Skeletal muscle cell (primary cell): ENCODE results near the gene TINAGL1.

Experiments
- DNase-seq: peaks from one replicate; pipeline ENCODE4 v3.0.0-alpha.2; 2010; ENCODE audit warnings: low read depth
- H3K4me3 ChIP-seq: 2 replicates; pipeline ENCODE4 v1.5.1; 2011; ENCODE audit warnings: low read depth, mild to moderate bottlenecking, control low read depth, low read length, moderate library complexity

TINAGL1 gene

DNA sequence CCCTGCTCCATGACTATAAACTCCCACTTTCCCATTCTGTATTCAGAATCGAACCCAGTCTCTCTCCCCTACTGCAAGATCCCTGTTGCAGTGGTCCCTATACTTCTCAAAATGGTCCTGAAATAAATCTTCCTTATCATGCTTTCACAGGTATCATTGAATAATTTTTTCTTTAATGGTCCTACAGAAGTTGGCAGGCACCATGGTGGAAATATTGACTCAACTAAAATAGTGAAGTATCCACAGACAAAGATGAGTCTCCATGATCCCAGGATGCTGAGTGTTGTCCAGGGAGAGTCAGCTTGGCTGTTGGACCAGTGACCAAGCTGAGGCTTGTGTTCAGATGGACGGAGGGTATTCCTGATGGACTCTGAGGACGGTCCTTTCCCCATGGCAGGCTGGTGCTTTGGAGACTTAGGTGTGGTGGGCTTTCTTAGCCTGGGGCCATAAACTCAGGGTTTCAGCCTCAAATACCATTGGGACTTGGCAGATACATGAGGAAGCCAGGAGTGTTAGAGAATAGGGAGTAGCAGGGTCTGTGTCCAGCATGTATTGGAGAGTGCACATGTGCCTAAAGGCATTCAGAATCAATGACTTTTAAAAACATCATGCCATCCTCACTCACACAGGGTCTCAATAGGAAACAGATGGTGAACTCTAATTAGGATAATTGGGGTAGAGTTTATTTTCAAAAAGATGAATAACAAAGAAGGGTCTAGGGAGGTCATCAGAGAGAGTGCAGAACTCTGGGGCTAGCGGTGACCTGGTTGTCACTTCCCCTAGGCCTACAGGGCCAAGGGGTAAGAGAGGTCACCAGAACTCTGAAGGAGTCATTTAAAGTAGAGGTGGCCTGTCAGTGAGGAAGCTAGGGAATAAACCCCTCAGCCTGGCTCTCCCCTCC is 19.8 kb downstream of the TINAGL1 start:
- H3K4me3 ChIP-seq: no peak overlapping the region
- DNase-seq: no peak

DNA sequence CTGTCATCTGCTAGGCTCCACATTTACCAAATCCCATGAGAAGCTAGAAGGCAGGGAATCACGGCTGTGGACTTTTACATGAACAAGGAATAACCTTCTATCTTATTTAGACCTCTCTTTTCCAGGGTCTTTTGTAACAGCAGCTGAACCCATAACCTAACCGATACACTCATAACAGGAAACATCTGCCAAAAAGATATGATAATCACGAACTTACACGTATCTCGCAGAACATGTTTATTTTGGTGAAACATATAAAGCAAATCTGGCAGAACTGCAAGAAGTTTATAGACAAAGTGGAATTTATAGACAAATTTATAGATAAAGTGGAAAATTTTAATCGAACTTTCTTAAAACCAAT is 20.4 kb downstream of the TINAGL1 start:
- DNase-seq: no peak
- H3K4me3 ChIP-seq: no peak overlapping the region

DNA sequence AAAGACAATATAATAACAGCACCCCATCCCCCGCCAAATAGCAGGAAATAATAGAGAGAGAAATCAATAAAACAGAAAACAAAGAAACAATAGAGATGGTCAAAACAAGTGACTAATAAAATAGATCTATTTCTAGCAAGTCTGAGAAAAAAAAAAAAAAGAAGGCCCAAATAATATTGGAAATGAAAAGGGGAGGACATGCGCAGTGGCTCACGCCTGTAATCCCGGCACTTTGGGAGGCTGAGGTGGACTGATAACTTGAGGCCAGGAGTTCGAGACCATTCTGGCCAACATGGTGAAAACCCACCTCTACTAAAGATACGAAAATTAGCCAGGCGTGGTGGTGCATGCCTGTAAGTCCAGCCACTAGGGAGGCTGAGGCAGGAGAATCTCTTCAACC is 22.7 kb downstream of the TINAGL1 start:
- no peak for DNase-seq
- no peak overlapping the region for H3K4me3 ChIP-seq

DNA sequence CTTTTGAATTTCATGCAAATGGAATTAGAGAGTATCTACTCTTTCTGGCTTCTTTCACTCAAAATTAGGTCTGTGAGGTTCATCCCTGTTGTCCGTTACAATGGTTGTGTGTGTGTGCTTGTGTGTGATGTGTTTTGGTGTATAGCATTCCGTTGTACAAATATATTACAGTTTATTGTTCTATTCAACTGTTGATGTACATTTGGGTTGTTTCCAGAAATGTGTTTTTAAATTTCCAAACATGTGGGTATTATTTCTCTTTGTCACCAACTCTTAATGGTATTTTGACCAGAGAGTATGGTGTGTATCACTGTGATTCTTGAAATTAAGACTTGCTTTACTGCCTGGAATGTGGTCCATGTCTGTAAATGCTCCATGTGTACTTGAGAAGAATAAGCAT is 24.3 kb downstream of the TINAGL1 start:
- no peak for DNase-seq
- no peak overlapping the region for H3K4me3 ChIP-seq

DNA sequence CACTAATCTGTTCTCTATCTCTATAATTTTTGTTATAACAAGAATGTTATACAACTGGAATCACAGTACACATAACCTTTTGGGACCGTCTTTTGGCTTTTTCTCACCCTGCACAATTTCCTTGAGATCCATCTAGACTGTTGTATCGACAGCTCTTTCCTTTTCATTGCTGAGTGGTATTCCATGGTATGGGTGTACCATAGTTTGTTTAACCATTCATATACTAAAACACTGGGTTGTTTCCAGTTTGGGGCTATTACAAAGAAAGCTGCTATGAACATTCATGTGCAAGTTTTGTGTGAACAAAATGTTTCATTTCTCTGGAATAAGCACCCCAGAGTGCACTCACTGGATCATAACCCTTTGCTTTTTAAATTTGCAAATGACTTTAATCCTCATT is 25.8 kb downstream of the TINAGL1 start:
- no peak overlapping the region for H3K4me3 ChIP-seq
- DNase-seq: no peak

DNA sequence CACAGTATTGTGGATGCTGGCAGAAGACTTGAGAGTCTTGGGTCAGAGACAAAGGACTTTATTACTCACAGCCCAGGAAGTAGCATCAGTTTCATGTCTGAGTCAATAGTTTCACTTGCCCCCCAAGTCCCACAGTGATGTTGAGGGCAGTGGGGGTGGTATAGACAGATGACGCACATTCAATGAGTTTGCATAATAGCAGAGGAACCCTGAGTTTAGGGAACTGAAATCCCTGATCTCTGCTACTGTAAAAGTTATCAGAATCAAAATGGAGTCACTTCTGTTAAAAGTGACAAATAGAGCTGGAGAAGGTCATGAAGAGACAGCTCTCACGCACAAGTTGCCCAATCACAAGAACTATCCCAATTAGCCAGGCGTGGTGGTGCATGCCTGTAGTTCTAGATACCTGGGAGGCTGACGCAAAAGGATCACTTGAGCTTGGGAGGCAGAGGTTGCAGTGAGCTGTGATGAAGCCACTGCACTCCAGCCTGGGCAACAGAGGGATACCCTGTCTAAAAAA is 29.7 kb downstream of the TINAGL1 start:
- H3K4me3 ChIP-seq: no peak overlapping the region
- DNase-seq: peak; percentile 71

DNA sequence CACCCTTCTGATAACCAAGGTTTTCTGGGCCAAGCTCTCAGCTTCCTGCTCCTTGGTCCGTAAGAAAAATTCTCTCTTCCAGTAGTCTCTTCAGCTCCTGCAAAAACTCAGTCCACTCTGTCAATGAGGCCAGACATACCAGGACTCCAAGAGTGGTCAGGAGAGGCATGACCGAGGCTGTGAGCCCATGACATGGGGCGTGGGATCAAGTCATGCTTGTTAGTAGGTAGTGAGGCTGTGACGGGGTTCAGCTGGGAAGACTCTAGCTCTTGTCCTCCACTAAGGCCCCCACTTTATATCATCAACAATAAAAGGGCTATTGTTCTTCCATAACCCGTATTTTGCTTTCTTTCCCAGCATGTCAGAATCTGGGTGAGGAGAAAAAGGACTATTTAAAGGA is 31.0 kb downstream of the TINAGL1 start:
- H3K4me3 ChIP-seq: no peak overlapping the region
- no peak for DNase-seq

DNA sequence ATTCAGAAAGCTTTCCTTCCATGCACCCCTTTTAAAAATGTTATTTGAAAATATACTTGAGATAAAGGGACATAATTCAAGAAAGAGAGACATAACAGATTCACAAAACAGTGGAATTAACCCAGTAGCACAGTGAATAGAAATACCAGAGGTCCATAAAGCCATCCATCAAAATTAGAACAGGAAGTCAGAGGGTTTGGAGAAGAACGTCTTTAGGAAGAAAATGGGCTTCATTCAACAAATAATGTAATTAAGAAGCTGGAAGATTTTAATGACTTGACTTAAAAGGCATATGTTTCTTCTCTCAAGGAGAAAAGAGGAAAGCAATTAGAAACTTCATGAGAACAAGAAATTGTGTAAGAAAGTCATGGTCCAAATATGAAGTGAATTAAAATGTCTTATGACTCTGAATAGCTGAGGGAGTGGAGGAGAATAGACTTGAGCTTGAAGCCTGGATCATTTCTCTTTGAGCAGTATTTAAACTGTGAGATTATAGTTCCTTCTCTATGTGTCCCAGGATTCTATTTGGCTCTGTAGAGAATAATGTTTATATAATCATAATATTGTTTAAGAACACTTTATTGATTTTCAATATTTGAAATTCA is 33.3 kb downstream of the TINAGL1 start:
- no peak for DNase-seq
- H3K4me3 ChIP-seq: no peak overlapping the region

DNA sequence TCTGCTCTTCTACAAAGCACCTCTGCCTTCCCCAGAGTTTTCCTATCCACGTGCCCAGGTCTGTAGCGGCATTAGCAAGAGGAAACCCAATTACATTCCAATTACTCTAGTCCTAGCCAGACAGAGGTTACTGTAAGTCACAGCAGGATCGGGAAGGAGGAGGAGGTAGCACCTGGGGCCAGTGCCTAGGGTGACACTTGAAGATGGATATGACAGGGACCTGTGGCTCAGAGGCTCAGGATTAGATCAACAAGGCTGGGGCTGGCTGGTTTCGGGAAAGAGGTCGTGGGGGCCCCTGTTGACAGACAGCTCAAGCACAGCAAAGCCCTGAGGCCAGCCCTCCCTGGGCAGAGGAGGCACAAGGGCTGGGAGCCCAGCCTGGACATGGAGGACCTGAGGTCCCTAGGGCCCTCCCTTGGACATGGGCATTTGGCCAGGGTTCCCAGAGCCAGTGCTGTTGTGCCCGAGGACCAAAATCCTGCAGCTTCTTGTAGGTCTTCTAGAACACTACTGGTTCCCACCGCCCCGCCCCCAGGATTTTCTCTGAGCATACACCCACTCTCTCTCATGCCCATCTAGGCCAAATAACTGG is 38.2 kb downstream of the TINAGL1 start:
- DNase-seq: no peak
- H3K4me3 ChIP-seq: no peak overlapping the region

DNA sequence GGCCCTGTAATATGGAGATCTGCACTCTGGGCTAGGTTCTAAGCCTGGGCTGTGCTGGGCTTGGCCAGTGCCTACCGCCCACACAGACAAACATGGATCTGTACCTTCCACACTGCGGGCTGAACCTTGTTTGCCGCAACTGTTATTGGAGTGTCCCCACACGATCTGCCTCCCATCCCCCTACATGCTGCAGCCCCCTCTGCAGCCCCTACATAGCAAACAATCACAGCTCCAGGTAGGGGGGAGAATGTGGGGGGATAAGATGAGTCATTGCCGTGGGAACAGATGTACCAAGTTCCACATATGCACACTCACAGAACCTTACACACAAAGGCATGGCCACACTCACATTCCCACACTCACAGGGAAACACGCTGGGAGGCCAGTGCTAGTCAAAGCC is 39.1 kb downstream of the TINAGL1 start:
- DNase-seq: no peak
- H3K4me3 ChIP-seq: no peak overlapping the region

DNA sequence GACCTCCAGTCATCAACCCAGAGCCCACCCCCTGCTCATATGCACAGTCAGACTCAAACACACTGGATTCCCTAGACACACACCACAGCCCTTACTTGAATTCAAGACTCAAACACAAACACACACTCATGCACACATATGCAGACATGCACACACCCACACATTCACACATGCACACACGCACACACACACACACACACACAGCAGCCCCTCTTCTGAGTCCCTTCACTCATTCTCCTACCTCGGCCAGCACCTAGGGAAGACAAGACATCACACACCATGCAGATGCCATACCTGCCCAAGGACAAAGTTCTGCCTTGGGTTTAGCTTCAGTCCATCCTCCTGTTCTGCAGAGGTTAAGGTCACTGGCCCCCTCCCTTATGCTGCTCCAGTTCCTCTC is 39.6 kb downstream of the TINAGL1 start:
- DNase-seq: no peak
- no peak overlapping the region for H3K4me3 ChIP-seq

DNA sequence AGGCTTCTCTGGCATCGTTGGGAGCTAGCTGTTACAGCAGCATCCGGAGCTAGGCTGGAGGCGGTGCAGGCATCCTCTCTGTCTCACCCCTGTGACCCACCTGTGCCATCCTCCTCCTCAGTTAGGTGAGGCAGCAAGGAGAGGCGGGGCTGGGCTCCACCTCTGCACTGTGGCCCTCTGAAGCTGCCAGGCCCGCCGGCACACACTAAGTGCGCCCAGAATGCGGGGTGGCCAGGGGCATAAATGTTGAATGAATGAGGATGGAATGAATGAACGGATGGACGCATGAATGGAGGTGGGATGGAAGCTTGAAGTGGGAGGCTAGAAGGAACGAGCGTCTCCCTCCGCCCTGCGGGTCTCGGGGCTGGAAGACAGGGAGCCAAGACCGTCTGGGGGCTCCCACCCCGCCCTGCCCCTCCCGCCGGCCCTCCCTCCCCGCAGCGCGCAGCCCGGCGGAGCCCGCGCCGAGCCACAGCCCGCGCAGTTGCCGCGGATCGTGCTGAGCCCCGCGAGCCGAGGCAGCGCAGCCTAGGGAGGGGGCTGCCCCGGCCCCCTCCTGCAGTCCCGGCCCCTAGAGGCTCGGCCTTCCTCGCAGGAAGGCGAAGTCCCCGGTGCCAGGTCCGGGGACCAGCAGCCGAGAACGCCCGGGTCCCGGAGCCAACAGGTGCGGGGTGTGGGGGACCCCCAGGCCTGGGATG is 41.1 kb downstream of the TINAGL1 start, which contains the start of gene HCRTR1:
HCRTR1 (plus strand) TSS at position 472 of the 698 bp plus-strand sequence. CDS start 1,504 bp downstream, outside the sequence.
- peak within 1 kb of the TSS; percentile 51 for H3K4me3 ChIP-seq

DNA sequence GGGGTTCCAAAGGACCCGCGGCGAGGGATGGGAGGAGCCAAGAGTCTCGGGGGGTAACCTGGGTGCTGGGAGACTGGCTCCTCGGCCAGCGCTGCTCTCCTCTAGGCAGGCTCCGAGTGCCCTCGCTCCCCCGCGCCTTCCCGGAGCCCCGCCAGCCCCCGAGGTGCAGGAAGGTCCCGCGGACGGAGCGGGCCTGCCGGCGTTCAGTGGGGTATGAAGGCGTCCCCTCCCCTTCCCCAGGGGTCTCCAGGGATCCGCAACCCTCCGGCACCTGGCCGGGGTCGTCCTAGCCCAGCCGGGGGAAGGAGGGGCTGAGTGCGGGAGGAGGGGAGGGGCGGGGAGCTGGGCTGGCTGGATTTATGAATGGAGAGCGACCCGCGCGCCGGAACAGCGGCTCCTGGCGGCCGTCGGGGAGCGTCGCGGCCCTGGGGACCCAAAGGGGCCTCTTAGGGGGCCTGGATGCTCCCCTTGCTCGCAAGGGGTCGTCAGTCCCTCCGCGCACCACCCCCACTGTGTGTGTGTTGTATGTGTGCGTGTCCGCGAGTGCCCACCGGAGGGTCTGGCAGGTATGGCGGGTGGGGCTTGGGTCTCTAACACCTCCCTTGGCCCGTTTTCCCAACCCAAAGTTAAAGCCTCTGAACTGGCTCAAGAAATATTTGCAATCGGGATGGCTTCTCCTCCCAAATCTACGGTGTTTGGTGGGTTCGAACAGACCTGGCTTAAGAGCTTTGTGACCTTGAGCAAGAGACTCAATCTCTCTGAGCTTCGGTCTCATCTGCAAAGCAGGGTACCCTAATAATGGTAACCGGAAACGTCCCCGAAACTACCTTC is 41.8 kb downstream of the TINAGL1 start:
- H3K4me3 ChIP-seq: peak overlapping the region; percentile 51
- DNase-seq: no peak

More for the DNA sequence above, 41.1 kb downstream of the TINAGL1 start, which contains the start of gene HCRTR1:
- no peak for DNase-seq

DNA sequence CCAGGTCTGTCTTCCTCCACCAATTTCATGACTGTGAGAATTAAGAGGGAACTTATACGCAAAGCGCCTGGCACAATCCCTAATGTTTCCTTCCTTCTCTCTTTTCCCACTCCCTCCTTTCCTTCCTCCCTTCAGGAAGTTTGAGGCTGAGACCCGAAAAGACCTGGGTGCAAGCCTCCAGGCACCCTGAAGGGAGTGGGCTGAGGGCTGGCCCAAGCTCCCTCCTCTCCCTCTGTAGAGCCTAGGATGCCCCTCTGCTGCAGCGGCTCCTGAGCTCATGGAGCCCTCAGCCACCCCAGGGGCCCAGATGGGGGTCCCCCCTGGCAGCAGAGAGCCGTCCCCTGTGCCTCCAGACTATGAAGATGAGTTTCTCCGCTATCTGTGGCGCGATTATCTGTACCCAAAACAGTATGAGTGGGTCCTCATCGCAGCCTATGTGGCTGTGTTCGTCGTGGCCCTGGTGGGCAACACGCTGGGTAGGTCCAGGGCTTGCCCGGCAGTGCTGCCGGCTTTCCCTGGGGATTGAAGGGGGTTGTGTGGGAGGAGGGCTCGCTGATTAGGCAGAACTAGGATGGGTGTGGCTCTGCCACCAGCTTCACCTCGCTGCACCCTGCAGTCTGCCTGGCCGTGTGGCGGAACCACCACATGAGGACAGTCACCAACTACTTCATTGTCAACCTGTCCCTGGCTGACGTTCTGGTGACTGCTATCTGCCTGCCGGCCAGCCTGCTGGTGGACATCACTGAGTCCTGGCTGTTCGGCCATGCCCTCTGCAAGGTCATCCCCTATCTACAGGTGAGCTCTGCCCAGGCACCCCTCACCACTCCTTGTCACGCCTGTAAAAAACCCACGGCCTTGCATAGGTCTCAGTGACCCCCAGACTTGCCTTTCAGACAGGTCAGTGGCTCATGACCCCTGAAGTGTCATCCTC is 42.9 kb downstream of the TINAGL1 start:
- DNase-seq: no peak
- H3K4me3 ChIP-seq: no peak overlapping the region

DNA sequence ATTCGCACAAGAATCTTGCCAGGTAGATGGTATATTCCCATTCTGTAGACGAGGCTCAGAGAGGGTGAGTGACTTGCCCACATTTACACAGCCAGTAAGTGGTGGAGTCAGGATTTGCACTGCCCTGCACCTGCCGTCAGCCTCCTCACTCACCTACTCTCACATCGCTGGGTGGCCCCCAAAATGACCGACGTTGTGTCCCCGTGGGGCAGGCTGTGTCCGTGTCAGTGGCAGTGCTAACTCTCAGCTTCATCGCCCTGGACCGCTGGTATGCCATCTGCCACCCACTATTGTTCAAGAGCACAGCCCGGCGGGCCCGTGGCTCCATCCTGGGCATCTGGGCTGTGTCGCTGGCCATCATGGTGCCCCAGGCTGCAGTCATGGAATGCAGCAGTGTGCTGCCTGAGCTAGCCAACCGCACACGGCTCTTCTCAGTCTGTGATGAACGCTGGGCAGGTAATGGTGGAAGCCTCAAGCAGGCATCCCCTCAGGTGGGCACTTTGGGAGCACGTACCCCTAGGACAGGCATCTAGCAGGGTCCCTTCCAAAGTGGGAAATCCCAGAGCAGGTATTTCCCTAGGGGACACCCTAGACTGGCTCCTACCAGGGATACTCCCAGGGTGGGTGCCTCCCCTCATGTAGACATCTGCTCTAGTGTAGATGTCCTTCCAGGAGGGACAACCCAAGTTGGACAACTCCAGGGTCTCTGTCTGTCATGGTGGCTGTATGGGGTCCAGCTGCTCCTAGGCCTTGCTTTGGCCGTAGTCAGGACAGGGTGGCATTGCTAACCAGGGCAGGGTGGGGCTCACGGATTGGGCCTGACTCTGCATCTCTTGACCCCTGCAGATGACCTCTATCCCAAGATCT is 44.5 kb downstream of the TINAGL1 start:
- H3K4me3 ChIP-seq: no peak overlapping the region
- DNase-seq: no peak

DNA sequence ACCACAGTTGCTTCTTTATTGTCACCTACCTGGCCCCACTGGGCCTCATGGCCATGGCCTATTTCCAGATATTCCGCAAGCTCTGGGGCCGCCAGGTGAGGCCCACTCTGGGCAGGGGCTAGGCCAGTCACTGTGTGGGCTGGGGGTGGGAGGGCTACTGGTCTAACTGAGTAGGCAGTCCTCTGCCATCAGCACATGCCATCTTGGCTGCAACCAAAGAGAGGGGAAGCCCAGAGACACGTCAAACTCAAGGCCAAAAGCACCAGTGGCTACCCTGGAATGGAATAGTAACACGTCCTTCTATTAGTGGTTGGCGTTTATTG is 45.1 kb downstream of the TINAGL1 start:
- no peak for DNase-seq
- no peak overlapping the region for H3K4me3 ChIP-seq
